ENCODE results near the gene EMC7. TPM values are rescaled to one million over a fixed set of nuclear protein-coding genes. Genes with fewer than 3 reads are reported as not detected.

EMC7 gene
- total and polyA plus RNA-seq, 2 donors (not counting 1 experiment from before 2014, with no cell fraction given) = 18.4 to 29.9 TPM

GRCh38 chr15:34079904-34080303 is 21.8 kb downstream of the EMC7 start:
- no peaks in the 10 kb centered on the region for H4K20me1 ChIP-seq (ENCODE audit: control insufficient read depth, insufficient read depth, low read length, poor library complexity, severe bottlenecking)
- H3K27me3 Mint-ChIP-seq = no peaks in the 10 kb centered on the region
- ChIA-PET POLR2A (no interaction called here), CTCF (interaction anchor here (1.0 to 1.5 kb wide), 2 partner anchors 19 to 508 kb away, joined by 4 to 6 read pairs; no protein-coding TSS in a partner anchor)
- H3K36me3 ChIP-seq (replicated peaks in 1 of 2; ENCODE audit: control extremely low read depth in 1 of 2, control insufficient read depth in 1 of 2, extremely low read depth in 1 of 2, insufficient read depth in 2 of 2, low read length in 1 of 2) = peaks cover 4 to 15% of the 10 kb centered on the region in 2 experiments
- peaks cover 0 to 5% (median 5%) of the 10 kb centered on the region in 3 donors for H3K9me3 ChIP-seq (ENCODE audit: control extremely low read depth in 1 of 3, control insufficient read depth in 2 of 3, insufficient read depth in 1 of 3, low read length in 2 of 3)
- intact Hi-C loops (cut with micrococcal nuclease) = no loop called here
- no CpG with 5 or more reads among the region's 4 CpGs for WGBS (ENCODE audit: insufficient coverage)
- no peak for TF ChIP-seq EZH2 (IDR thresholded peaks at IDR 0.05; ENCODE audit: borderline replicate concordance, insufficient read depth, low read depth, low read length, poor library complexity, severe bottlenecking)
- TF ChIP-seq CTCF (IDR thresholded peaks at IDR 0.05) = no peak
- DNase-seq (no peak), ATAC-seq (ENCODE audit: low read depth) (no peak)
- H3K4me1 ChIP-seq (ENCODE audit: control insufficient read depth in 2 of 2, insufficient read depth in 2 of 2, low read length in 2 of 2) = no peaks in the 10 kb centered on the region
- no peaks in the 10 kb centered on the region for H3K27me3 ChIP-seq (replicated peaks in 1 of 4; ENCODE audit: control extremely low read depth in 1 of 4, control insufficient read depth in 3 of 4, insufficient read depth in 4 of 4, low read length in 3 of 4)
- no peaks in the 10 kb centered on the region for H3K4me1 Mint-ChIP-seq
- no peak overlapping the region for H3K27ac Mint-ChIP-seq
- no peak overlapping the region for H3K9ac ChIP-seq (ENCODE audit: low read length)
- H2AFZ ChIP-seq (ENCODE audit: insufficient read depth, low read depth, low read length, poor library complexity, severe bottlenecking) = no peak overlapping the region
- no peak overlapping the region for H3K4me3 Mint-ChIP-seq
- H3K9me3 Mint-ChIP-seq (ENCODE audit: insufficient read depth) = no peaks in the 10 kb centered on the region
- H3K79me2 ChIP-seq (ENCODE audit: control insufficient read depth, insufficient read depth, low read length) = no peaks in the 10 kb centered on the region
- no peak overlapping the region for H3K27ac ChIP-seq (ENCODE audit: low read length in 2 of 2)
- H3K4me3 ChIP-seq (ENCODE audit: control extremely low read depth in 1 of 5, extremely low read depth in 1 of 5, insufficient read depth in 1 of 5, low read depth in 2 of 5, low read length in 4 of 5) = no peak overlapping the region
- no peak overlapping the region for H3K4me2 ChIP-seq (replicated peaks; ENCODE audit: low read depth, low read length, poor library complexity, severe bottlenecking)

GRCh38 chr15:34078900-34079299 is 22.8 kb downstream of the EMC7 start:
- no peaks in the 10 kb centered on the region for H3K27me3 ChIP-seq (replicated peaks in 1 of 4; ENCODE audit: control extremely low read depth in 1 of 4, control insufficient read depth in 3 of 4, insufficient read depth in 4 of 4, low read length in 3 of 4)
- no peaks in the 10 kb centered on the region for H3K4me1 Mint-ChIP-seq
- TF ChIP-seq EZH2 (IDR thresholded peaks at IDR 0.05; ENCODE audit: borderline replicate concordance, insufficient read depth, low read depth, low read length, poor library complexity, severe bottlenecking) (no peak), CTCF (IDR thresholded peaks at IDR 0.05) (no peak)
- H3K4me3 ChIP-seq (ENCODE audit: control extremely low read depth in 1 of 5, extremely low read depth in 1 of 5, insufficient read depth in 1 of 5, low read depth in 2 of 5, low read length in 4 of 5) = no peak overlapping the region
- no peak overlapping the region for H3K27ac ChIP-seq (ENCODE audit: low read length in 2 of 2)
- ATAC-seq (ENCODE audit: low read depth) = no peak
- no CpG with 5 or more reads among the region's 3 CpGs for WGBS (ENCODE audit: insufficient coverage)
- no peaks in the 10 kb centered on the region for H3K27me3 Mint-ChIP-seq
- no peaks in the 10 kb centered on the region for H3K9me3 Mint-ChIP-seq (ENCODE audit: insufficient read depth)
- no peak overlapping the region for H3K4me2 ChIP-seq (replicated peaks; ENCODE audit: low read depth, low read length, poor library complexity, severe bottlenecking)
- no peaks in the 10 kb centered on the region for H3K79me2 ChIP-seq (ENCODE audit: control insufficient read depth, insufficient read depth, low read length)
- ChIA-PET CTCF (interaction anchor here (1.0 to 1.5 kb wide), 2 partner anchors 18 to 509 kb away, joined by 4 to 6 read pairs; no protein-coding TSS in a partner anchor), POLR2A (no interaction called here)
- H3K4me3 Mint-ChIP-seq = no peak overlapping the region
- H3K9ac ChIP-seq (ENCODE audit: low read length) = no peak overlapping the region
- no peak overlapping the region for H3K27ac Mint-ChIP-seq
- no peaks in the 10 kb centered on the region for H3K4me1 ChIP-seq (ENCODE audit: control insufficient read depth in 2 of 2, insufficient read depth in 2 of 2, low read length in 2 of 2)
- no peak for DNase-seq
- H3K9me3 ChIP-seq (ENCODE audit: control extremely low read depth in 1 of 3, control insufficient read depth in 2 of 3, insufficient read depth in 1 of 3, low read length in 2 of 3) = peaks cover 0 to 7% (median 5%) of the 10 kb centered on the region in 3 donors
- H2AFZ ChIP-seq (ENCODE audit: insufficient read depth, low read depth, low read length, poor library complexity, severe bottlenecking) = no peak overlapping the region
- H4K20me1 ChIP-seq (ENCODE audit: control insufficient read depth, insufficient read depth, low read length, poor library complexity, severe bottlenecking) = no peaks in the 10 kb centered on the region
- H3K36me3 ChIP-seq (replicated peaks in 1 of 2; ENCODE audit: control extremely low read depth in 1 of 2, control insufficient read depth in 1 of 2, extremely low read depth in 1 of 2, insufficient read depth in 2 of 2, low read length in 1 of 2) = peaks cover 0 to 7% of the 10 kb centered on the region in 2 experiments
- intact Hi-C loops (cut with micrococcal nuclease) = no loop called here

Measured in B cell (primary cell).